ENCODE results near the gene ARHGAP18.

The ARHGAP18 gene

DNA sequence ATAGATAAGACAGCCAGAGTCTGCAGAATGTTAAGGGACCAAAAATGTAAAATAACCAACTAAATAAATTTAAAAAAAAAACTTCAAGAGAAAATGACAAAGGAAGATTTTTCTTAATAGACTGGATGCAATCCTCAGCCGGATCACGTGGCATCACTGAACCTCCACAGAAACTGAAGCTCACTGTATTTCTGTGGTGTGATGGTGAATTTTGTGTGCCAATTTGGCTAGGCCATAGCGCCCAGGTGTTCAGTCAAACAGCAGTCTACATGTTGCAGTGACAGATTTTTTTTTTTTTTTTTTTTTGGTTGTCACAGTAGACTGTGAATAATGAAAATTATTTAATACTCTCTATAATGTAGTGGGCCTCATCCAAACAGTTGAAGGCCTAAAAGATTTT lies 95.5 kb downstream of the ARHGAP18 start:
- no peak for DNase-seq (ENCODE audit: low spot score)

- no peak for DNase-seq (ENCODE audit: low spot score)
These were observed 97.5 kb downstream of the ARHGAP18 start for GRCh38 chr6:129612440-129612839.

- no peak for DNase-seq (ENCODE audit: low spot score)
These were observed 100.3 kb downstream of the ARHGAP18 start for GRCh38 chr6:129609635-129610034.

DNA sequence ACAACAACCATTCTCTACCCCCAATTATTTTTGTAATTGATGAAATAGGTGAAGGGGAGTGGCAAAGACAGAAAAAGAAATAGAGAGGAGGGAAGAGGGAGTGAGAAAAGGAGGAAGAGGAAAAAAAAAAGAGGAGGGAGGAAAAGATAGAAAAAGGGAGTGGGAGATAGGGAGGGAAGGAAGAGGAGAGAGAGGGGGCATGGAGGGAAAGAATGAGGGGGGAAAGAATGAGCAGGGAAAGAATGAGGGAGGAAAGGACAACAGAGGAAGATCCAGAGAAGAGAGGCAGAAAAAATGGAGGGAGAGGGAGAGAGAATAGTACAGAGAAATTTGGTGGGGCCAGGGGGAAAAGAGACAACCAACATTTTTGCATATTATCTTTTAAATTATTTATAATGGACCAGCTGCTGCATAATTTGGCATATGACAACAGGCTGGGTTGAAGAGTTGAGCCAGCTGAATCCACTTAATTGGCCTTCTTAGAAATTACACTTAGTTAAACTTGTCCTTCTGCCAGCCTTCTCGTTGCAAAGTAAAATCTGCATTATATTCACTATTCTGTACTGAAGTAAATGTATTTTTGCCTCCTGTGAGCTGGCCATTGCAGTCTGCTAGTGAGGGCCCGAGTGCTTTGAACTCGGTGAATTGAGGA lies 101.0 kb downstream of the ARHGAP18 start:
- no peak for DNase-seq (ENCODE audit: low spot score)

DNA sequence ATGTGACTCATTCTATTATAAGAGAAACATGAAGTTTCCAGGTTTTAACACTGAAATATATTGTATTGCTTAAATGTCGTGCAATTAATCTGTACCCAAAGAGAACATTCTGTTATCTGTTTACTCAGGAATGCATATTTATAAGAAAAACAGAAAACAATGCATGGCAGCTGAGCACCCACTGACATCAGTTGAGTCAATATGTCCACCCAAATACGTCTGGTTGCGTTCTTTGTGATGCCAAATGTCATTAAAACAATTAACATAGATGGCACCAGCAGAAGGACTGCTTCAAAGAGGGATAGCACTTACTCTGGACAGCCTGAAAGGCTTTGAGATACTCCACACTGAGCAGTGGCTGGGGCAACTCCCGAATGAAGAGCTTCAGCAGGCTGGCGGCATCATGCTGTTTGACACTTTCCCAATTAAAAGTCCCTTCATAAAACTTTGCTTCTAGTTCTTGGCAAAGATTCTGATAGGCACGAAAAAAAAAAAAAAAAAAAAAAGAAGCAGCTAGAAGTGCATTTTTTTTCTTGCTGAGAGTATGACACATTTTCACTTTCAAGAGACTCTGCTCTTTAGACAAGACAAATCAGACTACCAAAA lies 102.3 kb downstream of the ARHGAP18 start:
- DNase-seq (ENCODE audit: low spot score), result no peak

DNA sequence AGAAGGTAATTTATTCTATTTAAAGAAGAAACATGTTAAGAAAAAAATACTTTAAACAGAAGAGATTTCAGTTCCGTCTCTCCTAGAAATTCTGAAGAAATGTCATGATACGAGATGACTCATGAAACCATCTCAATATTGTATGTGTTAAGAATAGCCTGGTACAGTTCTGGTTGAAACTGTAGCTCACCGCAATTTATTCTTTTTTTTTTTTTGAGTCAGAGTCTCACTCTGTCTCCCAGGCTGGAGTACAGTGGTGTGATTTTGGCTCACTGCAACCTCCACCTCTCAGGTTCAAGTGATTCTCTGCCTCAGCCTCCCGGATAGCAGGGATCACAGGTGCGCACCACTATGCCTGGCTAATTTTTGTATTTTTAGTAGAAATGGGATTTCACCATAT lies 103.3 kb downstream of the ARHGAP18 start:
- no peak for DNase-seq (ENCODE audit: low spot score)

- no peak for DNase-seq (ENCODE audit: low spot score)
These were observed 104.0 kb downstream of the ARHGAP18 start for GRCh38 chr6:129605967-129606366.

DNA sequence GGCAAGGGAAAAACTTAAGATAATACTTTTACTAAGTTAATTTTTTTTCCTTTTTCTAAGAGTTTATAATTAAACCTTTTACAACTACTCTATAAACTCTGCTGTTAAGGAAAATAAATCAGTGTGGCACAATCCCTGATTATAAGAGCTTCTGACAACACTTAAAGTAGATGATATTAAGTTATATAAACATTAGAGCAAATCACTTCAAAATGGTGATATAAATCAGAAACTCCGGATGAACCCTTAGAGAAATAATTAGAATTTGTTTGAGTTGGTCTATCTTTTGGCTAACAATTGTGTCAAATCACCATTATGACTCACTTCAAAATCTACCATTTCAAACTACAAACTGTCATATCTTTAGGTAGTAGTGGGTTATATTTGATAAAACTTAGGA lies 104.9 kb downstream of the ARHGAP18 start:
- no peak for DNase-seq (ENCODE audit: low spot score)

DNA sequence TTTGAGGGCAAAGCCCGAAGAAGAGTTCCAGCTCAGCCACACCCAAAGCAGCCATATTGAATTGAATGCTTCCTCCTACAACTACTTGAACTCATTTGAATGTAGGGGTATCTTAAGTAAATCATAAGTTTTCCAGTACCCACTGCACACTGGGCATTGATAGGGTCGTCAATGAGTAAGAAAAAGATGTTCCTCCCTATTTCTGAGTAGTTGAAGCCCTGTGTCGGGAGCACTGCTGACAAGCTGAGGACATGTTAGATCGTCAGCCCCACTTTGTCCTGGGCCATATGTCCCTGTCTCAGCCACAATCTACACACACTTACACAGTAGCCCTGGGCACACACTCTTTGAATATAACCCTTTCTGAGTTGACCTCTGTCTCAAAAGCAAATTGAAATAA lies 105.7 kb downstream of the ARHGAP18 start:
- no peak for DNase-seq (ENCODE audit: low spot score)

DNA sequence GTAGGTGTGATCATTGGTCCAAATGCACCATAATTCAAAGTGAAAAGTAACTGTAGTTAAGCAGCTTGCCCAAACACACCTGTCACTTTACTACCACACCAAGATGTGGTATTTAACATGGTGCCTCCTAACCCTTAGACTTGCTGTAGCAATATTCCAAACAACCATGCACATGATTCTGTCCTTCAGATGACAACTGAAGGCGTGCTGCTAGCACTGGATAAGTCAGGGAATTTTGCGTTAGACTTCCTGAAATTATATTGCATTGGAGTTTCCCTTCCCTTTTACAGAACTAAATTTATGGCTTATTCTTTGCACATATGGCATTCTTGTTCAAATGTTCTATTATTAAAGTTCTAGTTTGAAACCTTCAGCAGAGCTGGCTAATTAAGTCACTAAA lies 106.2 kb downstream of the ARHGAP18 start:
- DNase-seq (ENCODE audit: low spot score), result no peak

- DNase-seq (ENCODE audit: low spot score), result no peak
These were observed 108.7 kb downstream of the ARHGAP18 start for GRCh38 chr6:129601323-129601722.

- no peak for DNase-seq (ENCODE audit: low spot score)
These were observed 110.5 kb downstream of the ARHGAP18 start for GRCh38 chr6:129599467-129599866.

GRCh38 chr6:129598244-129599187 lies 111.5 kb downstream of the ARHGAP18 start:
- peak; percentile 81 for DNase-seq (ENCODE audit: low spot score)

DNA sequence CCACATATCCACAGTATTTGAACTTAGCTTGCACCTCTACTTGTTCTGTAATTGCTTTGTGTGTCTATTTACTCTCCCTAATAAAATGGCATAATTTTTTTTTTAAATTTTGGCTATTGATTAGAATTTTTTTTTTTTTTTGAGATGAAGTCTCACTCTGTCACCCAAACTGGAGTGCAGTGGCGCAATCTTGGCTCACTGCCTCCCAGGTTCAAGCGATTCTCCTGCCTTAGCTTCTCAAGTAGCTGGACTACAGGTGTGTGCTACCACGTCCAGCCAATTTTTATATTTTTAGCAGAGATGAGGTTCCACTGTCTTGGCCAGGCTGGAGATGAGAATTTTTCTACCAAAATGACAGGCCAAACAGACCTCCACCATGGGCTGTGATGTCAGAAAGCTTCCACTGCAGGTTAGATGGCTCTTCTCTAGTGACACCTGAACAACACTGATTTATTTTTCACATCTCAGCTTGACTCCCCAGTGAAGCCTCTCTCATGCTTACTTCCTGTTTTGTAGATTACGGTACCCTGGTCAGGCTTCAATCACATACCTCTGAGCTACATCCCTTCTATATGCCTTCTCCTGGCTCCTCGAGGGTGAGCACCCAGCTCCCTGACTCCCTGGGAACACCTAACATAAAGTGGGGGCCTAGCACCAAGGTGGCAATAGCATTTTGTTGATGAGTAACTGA lies 112.8 kb downstream of the ARHGAP18 start:
- no peak for DNase-seq (ENCODE audit: low spot score)

GRCh38 chr6:129596522-129596921 lies 113.5 kb downstream of the ARHGAP18 start:
- no peak for DNase-seq (ENCODE audit: low spot score)

GRCh38 chr6:129593233-129593564 lies 116.8 kb downstream of the ARHGAP18 start:
- DNase-seq (ENCODE audit: low spot score), result no peak

DNA sequence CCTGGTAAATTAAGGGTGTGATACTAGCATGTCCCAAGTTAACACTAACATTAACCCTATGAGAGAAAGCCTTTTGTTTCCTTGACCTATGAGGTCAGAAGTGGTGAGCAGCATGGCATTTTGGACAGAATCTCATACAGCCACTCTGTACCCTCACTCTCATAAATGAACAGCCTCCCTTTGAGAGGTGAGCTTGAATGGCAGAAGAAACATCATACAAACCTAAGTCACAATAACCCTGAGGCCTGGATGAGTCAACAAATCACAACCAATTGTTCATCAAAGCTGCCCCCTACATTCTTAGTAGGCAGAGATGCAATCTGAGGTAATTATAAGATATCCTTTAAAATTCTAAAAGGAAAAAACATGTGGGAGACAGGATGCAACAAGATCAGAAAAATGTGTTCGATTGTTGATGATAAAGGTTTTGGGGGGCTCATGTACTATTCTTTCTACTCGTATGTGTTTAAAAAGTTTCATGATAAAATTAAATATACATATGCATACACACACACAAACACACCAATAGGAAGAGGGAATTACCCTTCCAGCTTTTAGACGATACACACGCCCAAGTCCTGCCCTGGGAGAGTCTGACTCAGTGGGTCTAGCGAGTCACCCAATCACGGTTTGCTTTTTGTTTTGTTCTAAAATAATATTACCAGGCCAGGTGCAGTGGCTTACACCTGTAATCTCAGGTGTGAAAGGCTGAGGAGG lies 117.3 kb downstream of the ARHGAP18 start:
- DNase-seq (ENCODE audit: low spot score), result no peak

DNA sequence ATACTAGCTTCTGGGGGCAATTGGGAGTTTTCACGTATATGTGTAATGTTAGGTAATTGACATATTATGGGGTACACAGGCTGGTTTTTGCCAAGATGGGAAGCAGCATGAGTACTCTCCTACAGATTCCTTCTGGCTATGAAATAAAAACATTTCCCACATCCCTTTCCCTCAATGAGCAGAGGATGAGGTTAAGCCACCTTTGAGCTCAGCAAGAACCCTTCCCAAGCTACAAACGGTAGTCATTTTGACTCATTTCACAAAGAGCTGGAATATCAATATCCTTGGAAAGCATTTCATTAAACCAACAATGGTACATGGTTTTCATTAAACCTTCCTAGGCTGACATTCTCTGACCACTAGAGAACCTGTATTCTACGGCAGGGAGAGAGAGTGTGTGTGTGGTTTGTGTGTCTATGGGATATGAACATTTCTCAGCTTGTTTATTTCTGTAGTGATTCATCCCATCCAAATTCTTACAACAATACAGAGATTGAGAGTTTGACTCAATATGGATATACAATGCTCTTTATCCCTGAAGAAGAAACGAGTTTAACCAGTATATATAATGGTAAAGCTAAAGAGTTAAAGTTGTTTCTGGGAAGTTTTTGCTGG lies 119.5 kb downstream of the ARHGAP18 start:
- no peak for DNase-seq (ENCODE audit: low spot score)

DNA sequence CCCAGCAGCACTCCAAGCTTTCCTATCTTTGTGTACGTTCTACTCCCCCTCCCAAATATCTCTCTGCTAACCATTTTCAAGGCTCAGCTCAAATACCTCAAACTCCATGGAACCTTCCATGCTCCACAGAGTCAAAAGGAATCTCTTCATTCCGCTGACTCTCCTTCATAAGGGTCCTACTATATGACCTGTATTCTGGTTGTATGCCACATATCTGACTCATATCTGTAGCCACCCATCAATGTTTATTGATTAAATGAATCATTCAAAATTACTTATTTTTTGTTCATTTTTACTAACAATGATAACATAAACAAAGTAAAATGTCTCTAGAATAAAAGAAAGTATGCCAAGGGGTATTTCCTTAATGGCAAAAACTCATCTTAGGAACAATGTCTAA lies 123.2 kb downstream of the ARHGAP18 start:
- DNase-seq (ENCODE audit: low spot score), result no peak

GRCh38 chr6:129583866-129584265 lies 126.1 kb downstream of the ARHGAP18 start:
- DNase-seq (ENCODE audit: low spot score), result no peak

- DNase-seq (ENCODE audit: low spot score), result no peak
These were observed 131.7 kb downstream of the ARHGAP18 start for GRCh38 chr6:129578315-129578714.
